Activated CD8-positive, alpha-beta memory T cell treated with anti-CD3 and anti-CD28 coated beads, Interleukin-2, amount 50 U/mL, for 1 hour (primary cell): ENCODE data around the gene MRPL37.

Experiments used
- DNase-seq: peaks from one replicate; pipeline ENCODE4 v3.0.0-alpha.2; 2020; ENCODE audit errors: extremely low read depth

Gene MRPL37

GRCh38 chr1:54265126-54265525, 65.2 kb downstream of the MRPL37 start:
- DNase-seq = no peak

DNA sequence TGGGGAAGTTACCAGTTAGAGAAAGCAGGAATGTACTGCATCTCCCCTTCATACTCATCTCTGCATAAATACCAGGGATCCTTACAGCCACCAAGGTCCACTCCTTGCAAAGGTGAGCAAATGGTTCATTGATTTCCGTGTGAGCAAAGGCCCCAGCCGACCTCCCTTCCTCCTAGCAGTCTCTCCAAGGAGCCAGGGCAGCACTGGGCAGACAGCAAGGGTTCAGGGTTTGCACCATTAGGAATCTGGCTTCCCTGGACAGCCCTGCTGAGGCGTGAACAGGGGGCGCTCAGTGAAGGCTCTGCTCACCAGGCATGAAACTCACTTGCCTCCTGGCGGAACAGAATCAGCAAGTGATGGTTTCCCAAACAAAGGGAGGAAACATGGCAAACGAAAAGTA, 65.7 kb downstream of the MRPL37 start:
- DNase-seq = no peak

DNA sequence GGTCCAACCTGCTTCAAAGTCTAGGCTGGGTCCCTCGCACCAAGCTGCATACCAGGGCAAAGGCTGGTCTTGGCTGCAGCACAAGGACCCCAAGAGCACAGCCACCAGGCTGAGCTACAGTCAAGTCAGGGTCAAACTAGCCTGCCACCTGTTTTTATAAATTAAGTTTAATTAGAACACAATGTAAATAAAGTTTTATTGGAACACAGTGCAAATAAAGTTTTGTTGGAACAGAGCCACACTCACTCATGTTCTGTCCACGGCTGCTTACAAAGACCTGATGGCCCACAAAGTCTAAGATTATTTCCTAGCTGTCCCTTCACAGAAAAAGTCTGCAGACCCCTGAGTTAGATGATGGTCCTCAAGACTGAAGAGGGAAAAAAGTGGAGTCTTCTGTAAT, 66.2 kb downstream of the MRPL37 start:
- no peak for DNase-seq

DNA sequence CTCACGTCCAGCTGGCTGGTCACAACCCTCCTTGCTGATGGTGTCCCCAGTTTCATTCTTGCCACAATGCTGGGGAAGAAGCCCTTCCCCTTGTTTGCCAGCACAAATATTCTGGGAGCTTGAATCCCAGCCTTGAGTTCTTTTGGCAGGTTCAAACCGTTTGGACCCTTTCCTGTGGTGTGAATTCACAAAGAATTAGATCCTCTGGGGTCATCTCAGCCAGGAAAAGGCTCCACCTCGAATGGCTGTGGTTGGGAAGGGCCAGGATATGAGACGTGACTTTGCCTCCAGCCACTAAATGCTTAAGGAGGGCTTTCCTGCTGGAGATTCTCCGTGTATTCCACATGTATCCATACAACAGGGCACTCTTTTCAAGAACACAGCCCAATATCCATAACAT, 66.9 kb downstream of the MRPL37 start:
- DNase-seq = no peak
